NCI-H2081 (cell line): Measurements from ENCODE around the gene LLPH.

Experiments
- DNase-seq, 2 experiments: peaks; one replicate each; lab custom pipeline; 2025; lab: John Stamatoyannopoulos, UW

Gene LLPH

GRCh38 chr12:66142826-66143225 lies 12.3 kb upstream of the LLPH start:
- DNase-seq, result no peak

- no peak for DNase-seq
Observed at GRCh38 chr12:66141299-66141698, 10.7 kb upstream of the LLPH start.

- DNase-seq, result no peak
Observed at GRCh38 chr12:66140731-66141130, 10.2 kb upstream of the LLPH start.

- no peak for DNase-seq
Observed at GRCh38 chr12:66139328-66139727, 8.8 kb upstream of the LLPH start.

- no peak for DNase-seq
Observed at GRCh38 chr12:66137937-66138336, 7.4 kb upstream of the LLPH start.

- no peak for DNase-seq
Observed at GRCh38 chr12:66132408-66132807, 1.9 kb upstream of the LLPH start.

GRCh38 chr12:66131067-66131688 lies 628 bp upstream of the LLPH start:
- peak in 1 of 2 experiments; percentile 47 for DNase-seq

GRCh38 chr12:66129934-66130266 lies 650 bp downstream of the LLPH start:
- DNase-seq, result no peak

GRCh38 chr12:66127650-66128049 lies 2.9 kb downstream of the LLPH start:
- no peak for DNase-seq

GRCh38 chr12:66120477-66120876 lies 10.1 kb downstream of the LLPH start:
- DNase-seq, result no peak

GRCh38 chr12:66119870-66120241 lies 10.7 kb downstream of the LLPH start:
- DNase-seq, result no peak

- no peak for DNase-seq
Observed at GRCh38 chr12:66119229-66119869, 11.2 kb downstream of the LLPH start.

GRCh38 chr12:66118240-66118891 lies 12.2 kb downstream of the LLPH start:
- no peak for DNase-seq

GRCh38 chr12:66117242-66117641 lies 13.3 kb downstream of the LLPH start:
- no peak for DNase-seq

GRCh38 chr12:66115071-66115600 lies 15.4 kb downstream of the LLPH start:
- no peak for DNase-seq

- DNase-seq, result no peak
Observed at GRCh38 chr12:66113471-66113870, 17.1 kb downstream of the LLPH start.

- DNase-seq, result no peak
Observed at GRCh38 chr12:66111605-66112004, 18.9 kb downstream of the LLPH start.

GRCh38 chr12:66109056-66109455 lies 21.5 kb downstream of the LLPH start:
- DNase-seq, result no peak

GRCh38 chr12:66108386-66108785 lies 22.2 kb downstream of the LLPH start:
- DNase-seq, result no peak

GRCh38 chr12:66107451-66107915 lies 23.1 kb downstream of the LLPH start:
- peak; percentile 76 to 79 for DNase-seq

- DNase-seq, result no peak
Observed at GRCh38 chr12:66103016-66103913, 27.3 kb downstream of the LLPH start.

- DNase-seq, result no peak
Observed at GRCh38 chr12:66092559-66093269, 37.8 kb downstream of the LLPH start.
